Loucy (cell line): ENCODE data around the gene CILP.

Experiments used
- H2AFZ ChIP-seq: fragments of 200-600 bp; sonication (generic); 2 replicates; pipeline ENCODE4 v1.6.0; 2016; ENCODE audit warnings: antibody characterized with exemption, mild to moderate bottlenecking, low read length, moderate library complexity
- H3F3A ChIP-seq: fragments of 200-600 bp; 2 replicates; pipeline ENCODE4 v1.6.0; 2016; ENCODE audit warnings: antibody characterized with exemption, low read depth, mild to moderate bottlenecking
- H3K27me3 ChIP-seq: fragments of 200-600 bp; sonication (generic); 2 replicates; pipeline ENCODE4 v1.6.1; 2014; ENCODE audit warnings: low read length, mild to moderate bottlenecking; ENCODE audit not compliant: insufficient read depth, poor library complexity, severe bottlenecking
- H3K36me3 ChIP-seq: fragments of 200-600 bp; sonication (generic); 2 replicates; pipeline ENCODE4 v1.6.1; 2016; ENCODE audit warnings: low read length; ENCODE audit not compliant: insufficient read depth
- H3K4me1 ChIP-seq: fragments of 200-600 bp; sonication (generic); 2 replicates; pipeline ENCODE4 v1.5.1; 2014; ENCODE audit warnings: low read length, mild to moderate bottlenecking; ENCODE audit not compliant: insufficient read depth, poor library complexity, severe bottlenecking
- H3K4me2 ChIP-seq: fragments of 200-600 bp; sonication (generic); 2 replicates; pipeline ENCODE4 v1.6.0; 2014; ENCODE audit warnings: antibody characterized with exemption, low read length, low read depth, mild to moderate bottlenecking; ENCODE audit not compliant: poor library complexity, severe bottlenecking
- H3K4me3 ChIP-seq: fragments of 200-600 bp; sonication (generic); 2 replicates; pipeline ENCODE4 v1.5.1; 2014; ENCODE audit warnings: low read length, mild to moderate bottlenecking, mixed read lengths; ENCODE audit not compliant: poor library complexity, severe bottlenecking
- H3K79me2 ChIP-seq: fragments of 200-600 bp; sonication (generic); 2 replicates; pipeline ENCODE4 v1.6.1; 2014; ENCODE audit warnings: low read length; ENCODE audit not compliant: insufficient read depth
- H3K9ac ChIP-seq: fragments of 200-600 bp; sonication (generic); 2 replicates; pipeline ENCODE4 v1.6.0; 2014; ENCODE audit warnings: mild to moderate bottlenecking, low read depth, low read length, moderate library complexity; ENCODE audit not compliant: poor library complexity, severe bottlenecking
- H3K9me2 ChIP-seq: fragments of 200-600 bp; sonication (generic); replicated peaks from 2 replicates; pipeline ENCODE4 v1.6.1; 2016; ENCODE audit warnings: low read depth, low read length, mixed read lengths
- H3K9me3 ChIP-seq: fragments of 200-600 bp; sonication (generic); 2 replicates; pipeline ENCODE4 v1.6.1; 2014; ENCODE audit warnings: mild to moderate bottlenecking, antibody characterized with exemption, low read length, low read depth; ENCODE audit not compliant: insufficient read depth
- H4K20me1 ChIP-seq: fragments of 200-600 bp; sonication (generic); 2 replicates; pipeline ENCODE4 v1.6.0; 2014; ENCODE audit warnings: antibody characterized with exemption, low read length, mild to moderate bottlenecking; ENCODE audit not compliant: insufficient read depth, poor library complexity, severe bottlenecking
- EZH2phosphoT487 ChIP-seq: fragments of 200-600 bp; IDR thresholded peaks from 2 replicates; pipeline ENCODE4 v1.6.1; 2018; ENCODE audit warnings: antibody characterized with exemption, mild to moderate bottlenecking, moderate library complexity, borderline replicate concordance
- TF ChIP-seq, protein P1 (sequence below): fragments of 200-600 bp; sonication (generic); conservative IDR thresholded peaks from 2 replicates; pipeline ENCODE4 v1.5.1; 2014; ENCODE audit warnings: mild to moderate bottlenecking, antibody characterized with exemption, low read length

CILP gene

DNA sequence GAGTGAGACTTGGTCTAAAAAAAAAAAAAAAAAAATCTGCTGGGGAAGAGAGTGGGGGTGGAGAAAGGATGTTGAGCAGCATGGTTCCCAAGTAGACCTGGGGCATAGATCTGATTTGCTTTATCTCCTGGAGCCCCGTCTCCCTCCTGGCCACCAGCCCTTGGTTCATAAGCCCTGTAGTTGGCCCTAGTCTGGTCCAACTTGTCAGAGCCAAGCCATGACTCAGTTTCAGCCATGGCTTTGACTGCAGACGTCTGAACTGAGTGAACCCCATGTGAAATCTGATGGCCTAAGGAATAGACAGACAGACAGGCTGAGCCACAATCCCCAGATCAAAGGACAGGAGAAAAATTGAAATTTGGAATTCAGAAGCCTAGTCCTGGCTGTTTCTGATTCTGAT lies 2.0 kb upstream of the CILP start:
- no peaks in the 10 kb centered on the region for H3K36me3 ChIP-seq
- H3K9me2 ChIP-seq = no peaks in the 10 kb centered on the region
- no peak overlapping the region for H3K4me3 ChIP-seq
- H2AFZ ChIP-seq = no peak overlapping the region
- H3K4me2 ChIP-seq = no peak overlapping the region
- no peaks in the 10 kb centered on the region for H4K20me1 ChIP-seq
- no peak for TF ChIP-seq EZH2phosphoT487
- TF ChIP-seq, protein P1, sequence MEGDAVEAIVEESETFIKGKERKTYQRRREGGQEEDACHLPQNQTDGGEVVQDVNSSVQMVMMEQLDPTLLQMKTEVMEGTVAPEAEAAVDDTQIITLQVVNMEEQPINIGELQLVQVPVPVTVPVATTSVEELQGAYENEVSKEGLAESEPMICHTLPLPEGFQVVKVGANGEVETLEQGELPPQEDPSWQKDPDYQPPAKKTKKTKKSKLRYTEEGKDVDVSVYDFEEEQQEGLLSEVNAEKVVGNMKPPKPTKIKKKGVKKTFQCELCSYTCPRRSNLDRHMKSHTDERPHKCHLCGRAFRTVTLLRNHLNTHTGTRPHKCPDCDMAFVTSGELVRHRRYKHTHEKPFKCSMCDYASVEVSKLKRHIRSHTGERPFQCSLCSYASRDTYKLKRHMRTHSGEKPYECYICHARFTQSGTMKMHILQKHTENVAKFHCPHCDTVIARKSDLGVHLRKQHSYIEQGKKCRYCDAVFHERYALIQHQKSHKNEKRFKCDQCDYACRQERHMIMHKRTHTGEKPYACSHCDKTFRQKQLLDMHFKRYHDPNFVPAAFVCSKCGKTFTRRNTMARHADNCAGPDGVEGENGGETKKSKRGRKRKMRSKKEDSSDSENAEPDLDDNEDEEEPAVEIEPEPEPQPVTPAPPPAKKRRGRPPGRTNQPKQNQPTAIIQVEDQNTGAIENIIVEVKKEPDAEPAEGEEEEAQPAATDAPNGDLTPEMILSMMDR = no peak
- H3K9ac ChIP-seq = no peak overlapping the region
- no peaks in the 10 kb centered on the region for H3K4me1 ChIP-seq
- no peaks in the 10 kb centered on the region for H3K27me3 ChIP-seq
- no peaks in the 10 kb centered on the region for H3K9me3 ChIP-seq
- H3F3A ChIP-seq = no peaks in the 10 kb centered on the region
- H3K79me2 ChIP-seq = no peaks in the 10 kb centered on the region

DNA sequence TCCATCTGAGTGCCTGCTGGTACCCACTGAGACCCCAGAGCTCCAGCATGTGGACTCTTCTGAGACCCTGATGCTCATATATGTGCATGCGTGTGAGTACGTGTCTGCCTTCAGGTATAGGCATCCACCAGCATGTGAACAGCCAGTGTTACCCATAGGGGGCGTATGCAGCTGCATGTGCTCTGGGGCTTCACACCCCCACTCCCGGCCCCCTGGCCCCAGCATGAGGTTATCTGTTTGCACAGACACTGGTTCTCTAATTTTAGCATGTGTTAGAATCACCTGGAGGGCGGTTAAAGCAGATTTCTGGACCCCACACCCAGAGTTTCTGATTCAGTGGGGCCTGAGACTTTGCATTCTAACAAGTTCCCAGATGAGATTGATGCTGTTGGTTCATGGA lies 824 bp upstream of the CILP start:
- no peaks in the 10 kb centered on the region for H3F3A ChIP-seq
- H3K4me2 ChIP-seq = no peak overlapping the region
- H3K79me2 ChIP-seq = no peaks in the 10 kb centered on the region
- H4K20me1 ChIP-seq = no peaks in the 10 kb centered on the region
- H3K9me3 ChIP-seq = no peaks in the 10 kb centered on the region
- H3K4me3 ChIP-seq = no peak overlapping the region
- 0 out of 2 replicates have a peak overlapping the region, but pooled peaks have one; percentile 13 for H2AFZ ChIP-seq
- no peaks in the 10 kb centered on the region for H3K9me2 ChIP-seq
- no peaks in the 10 kb centered on the region for H3K27me3 ChIP-seq
- H3K36me3 ChIP-seq = no peaks in the 10 kb centered on the region
- H3K9ac ChIP-seq = no peak overlapping the region
- TF ChIP-seq, protein P1 = peak; percentile 88
- TF ChIP-seq EZH2phosphoT487 = no peak
- no peaks in the 10 kb centered on the region for H3K4me1 ChIP-seq

DNA sequence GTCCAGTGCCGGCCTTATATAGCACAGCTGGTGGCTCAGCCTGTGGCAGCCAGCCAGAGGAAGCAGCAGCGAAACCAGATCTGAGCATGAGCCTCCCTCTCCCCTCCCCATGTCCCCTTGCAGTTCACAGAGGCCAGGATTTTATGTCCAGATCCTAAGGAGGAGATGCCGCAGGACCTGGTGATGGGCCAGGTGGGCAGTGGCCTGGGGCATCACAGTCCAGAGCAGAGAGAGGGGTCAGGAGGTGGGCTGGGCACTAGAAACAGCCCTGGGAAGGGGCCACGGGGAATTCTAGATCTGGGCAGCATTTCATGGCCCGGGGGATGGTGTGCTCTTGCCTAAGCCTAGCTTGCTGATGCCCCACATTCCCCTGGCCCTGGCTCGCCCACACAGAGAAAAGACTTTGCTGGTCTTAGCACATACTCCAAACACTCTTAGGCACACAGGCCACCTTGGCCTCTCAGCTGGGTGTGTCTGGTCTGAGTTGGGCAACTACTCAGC lies 259 bp upstream of the CILP start:
- H3F3A ChIP-seq = no peaks in the 10 kb centered on the region
- TF ChIP-seq EZH2phosphoT487 = no peak
- TF ChIP-seq, protein P1 = no peak
- no peak overlapping the region for H3K4me3 ChIP-seq
- H4K20me1 ChIP-seq = no peaks in the 10 kb centered on the region
- no peaks in the 10 kb centered on the region for H3K36me3 ChIP-seq
- H3K9me2 ChIP-seq = no peaks in the 10 kb centered on the region
- no peak overlapping the region for H3K4me2 ChIP-seq
- no peaks in the 10 kb centered on the region for H3K9me3 ChIP-seq
- no peaks in the 10 kb centered on the region for H3K4me1 ChIP-seq
- no peak overlapping the region for H2AFZ ChIP-seq
- no peaks in the 10 kb centered on the region for H3K79me2 ChIP-seq
- H3K9ac ChIP-seq = no peak overlapping the region
- H3K27me3 ChIP-seq = no peaks in the 10 kb centered on the region
